22Rv1 (cell line): ENCODE data around the gene GOLGA3.

Experiments used
- H3K27ac ChIP-seq: fragments of 450-650 bp; 2 replicates; pipeline ENCODE4 v1.5.1; 2017
- CTCF ChIP-seq: fragments of 450-650 bp; IDR thresholded peaks from 2 replicates; pipeline ENCODE4 v1.5.1; 2017; ENCODE audit warnings: mild to moderate bottlenecking
- ZFX ChIP-seq: fragments of 450-650 bp; IDR thresholded peaks from 2 replicates; pipeline ENCODE4 v1.6.1; 2017; ENCODE audit warnings: antibody characterized with exemption, borderline replicate concordance

Gene GOLGA3

DNA sequence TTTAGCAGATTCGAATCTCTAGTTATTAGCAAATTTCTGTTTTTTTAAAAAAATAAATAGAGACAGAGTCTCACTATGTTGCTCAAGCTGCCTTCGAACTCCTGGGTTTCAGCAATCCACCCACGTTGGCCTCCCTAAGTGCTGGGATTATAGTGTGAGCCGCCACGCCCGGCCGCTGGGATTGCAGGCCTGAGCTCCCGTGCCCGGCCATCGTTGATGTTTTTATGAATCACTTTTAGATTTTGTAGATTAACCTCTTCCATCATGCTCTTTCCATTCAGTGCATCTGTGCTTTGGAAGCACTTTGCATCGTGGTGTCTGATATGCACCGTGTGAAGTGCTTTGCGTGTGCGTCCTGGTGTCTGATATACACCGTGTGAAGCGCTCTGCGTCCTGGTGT, 97.1 kb downstream of the GOLGA3 start:
- peak overlapping the region; percentile 5; the same call in 1 of the 2 replicates for H3K27ac ChIP-seq
- TF ChIP-seq ZFX (no peak), CTCF (no peak)

GRCh38 chr12:132730353-132730752, 98.3 kb downstream of the GOLGA3 start:
- H3K27ac ChIP-seq = no peak overlapping the region
- TF ChIP-seq ZFX = no peak
- no peak for TF ChIP-seq CTCF

DNA sequence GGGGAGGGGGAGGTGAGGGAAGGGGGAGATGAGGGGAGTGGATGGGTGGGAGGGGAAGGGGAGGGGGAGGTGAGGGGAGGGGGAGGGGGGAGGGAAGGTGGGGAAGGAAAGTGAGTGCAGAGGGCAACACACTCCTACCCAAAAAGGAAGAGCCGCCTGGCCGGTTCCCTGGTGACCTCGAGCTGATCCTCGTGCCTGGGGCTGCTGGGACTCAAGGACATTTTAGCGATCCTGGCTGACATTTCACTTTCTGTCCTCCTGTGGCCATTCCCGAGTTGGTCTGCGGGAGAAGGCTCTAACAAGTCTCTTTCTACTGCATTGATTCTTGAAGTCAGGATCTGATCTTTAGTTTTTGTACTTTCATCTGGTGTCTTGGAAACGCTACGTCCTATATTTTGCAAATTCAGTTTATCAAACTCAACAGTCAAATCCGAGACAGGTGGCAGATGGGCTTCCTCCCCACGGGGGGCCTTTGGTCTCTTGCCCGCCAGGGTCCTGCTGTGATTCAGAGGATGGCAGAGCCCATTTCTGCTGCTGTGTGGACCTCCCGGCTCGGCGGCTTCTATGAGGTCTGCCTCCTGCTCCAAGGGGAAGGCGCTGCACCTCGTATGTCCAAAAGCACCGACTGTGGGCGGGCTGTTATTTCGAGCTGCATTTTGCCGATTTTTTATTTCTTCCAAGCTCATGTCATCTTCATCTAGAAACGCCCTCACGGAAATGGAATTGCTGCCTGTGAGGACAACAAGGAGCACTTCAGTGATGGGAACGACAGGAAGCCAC, 98.9 kb downstream of the GOLGA3 start:
- H3K27ac ChIP-seq = no peak overlapping the region

GRCh38 chr12:132728502-132728901, 100.2 kb downstream of the GOLGA3 start:
- H3K27ac ChIP-seq = 0 out of 2 replicates have a peak overlapping the region, but pooled peaks have one; percentile 5
- TF ChIP-seq CTCF (no peak), ZFX (no peak)

More for the DNA sequence above, 98.9 kb downstream of the GOLGA3 start:
- no peak for TF ChIP-seq CTCF
- no peak for TF ChIP-seq ZFX

- no peak for TF ChIP-seq ZFX
- no peak for TF ChIP-seq CTCF
- no peak overlapping the region for H3K27ac ChIP-seq
Observed at GRCh38 chr12:132727091-132727794, 101.4 kb downstream of the GOLGA3 start.

DNA sequence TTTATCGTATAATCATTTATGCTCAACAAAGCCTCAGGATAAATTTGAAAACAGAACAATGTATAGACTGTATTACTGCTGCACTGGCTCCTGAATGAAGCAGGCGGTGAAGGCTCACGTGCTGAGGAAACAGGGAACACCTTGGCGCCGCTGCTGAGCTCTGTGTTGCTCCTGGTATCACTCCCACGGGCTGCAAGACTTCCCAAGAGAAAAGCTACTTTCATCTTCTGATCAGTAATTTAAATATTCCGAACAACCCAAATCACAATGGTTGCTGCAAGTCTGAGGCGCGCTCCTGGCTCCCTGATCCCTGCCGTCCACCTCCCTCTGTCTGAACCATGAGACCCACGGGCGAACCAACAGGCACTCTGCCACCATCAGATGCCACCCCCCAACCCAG, 102.3 kb downstream of the GOLGA3 start:
- TF ChIP-seq ZFX = no peak
- TF ChIP-seq CTCF = no peak
- peak overlapping the region; percentile 5; the same call in 1 of the 2 replicates for H3K27ac ChIP-seq
